ENCODE data around the gene TMEM138. TPM values are rescaled to one million over a fixed set of nuclear protein-coding genes. Genes with fewer than 3 reads are reported as not detected.
A peak's percentile ranks its signal among the peaks of the same experiment; 100 is the strongest.

TMEM138 gene
- total and polyA plus RNA-seq, 2 of the 13 experiments (the other 11 are each of a cell fraction or from before 2014, with no cell fraction given) = 43.5 to 61.0 TPM

GRCh38 chr11:61336171-61336935, 25.8 kb upstream of the TMEM138 start (continued):
- no peak for TF ChIP-seq RBM39 (IDR thresholded peaks at IDR 0.05; ENCODE audit: low read depth, low read length, poor library complexity, severe bottlenecking)
- no peak for TF ChIP-seq ZMYM4 (CRISPR knock-in tag; IDR thresholded peaks at IDR 0.05)
- peak; percentile 43; the same call in 1 of the 2 replicates for TF ChIP-seq GATAD1 (CRISPR knock-in tag; IDR thresholded peaks at IDR 0.05)
- no peak for TF ChIP-seq HOXA3 (CRISPR knock-in tag; IDR thresholded peaks at IDR 0.05)
- no peak for TF ChIP-seq ZSCAN12 (CRISPR knock-in tag; IDR thresholded peaks at IDR 0.05)
- TF ChIP-seq RNF2 (conservative IDR thresholded peaks at IDR 0.05; ENCODE audit: low read depth) = no peak
- no peak for TF ChIP-seq SETDB1 (CRISPR knock-in tag; IDR thresholded peaks at IDR 0.05; ENCODE audit: borderline replicate concordance)
- TF ChIP-seq NFE2 (CRISPR knock-in tag; IDR thresholded peaks at IDR 0.05) = no peak
- TF ChIP-seq, protein P1, sequence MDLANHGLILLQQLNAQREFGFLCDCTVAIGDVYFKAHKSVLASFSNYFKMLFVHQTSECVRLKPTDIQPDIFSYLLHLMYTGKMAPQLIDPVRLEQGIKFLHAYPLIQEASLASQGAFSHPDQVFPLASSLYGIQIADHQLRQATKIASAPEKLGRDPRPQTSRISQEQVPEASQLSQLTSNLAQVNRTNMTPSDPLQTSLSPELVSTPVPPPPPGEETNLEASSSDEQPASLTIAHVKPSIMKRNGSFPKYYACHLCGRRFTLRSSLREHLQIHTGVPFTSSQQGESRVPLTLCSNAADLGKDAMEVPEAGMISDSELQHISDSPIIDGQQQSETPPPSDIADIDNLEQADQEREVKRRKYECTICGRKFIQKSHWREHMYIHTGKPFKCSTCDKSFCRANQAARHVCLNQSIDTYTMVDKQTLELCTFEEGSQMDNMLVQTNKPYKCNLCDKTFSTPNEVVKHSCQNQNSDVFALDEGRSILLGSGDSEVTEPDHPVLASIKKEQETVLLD (CRISPR knock-in tag; IDR thresholded peaks at IDR 0.05; ENCODE audit: low read depth) = no peak
- no peak for TF ChIP-seq IRX3 (CRISPR knock-in tag; IDR thresholded peaks at IDR 0.05; ENCODE audit: borderline replicate concordance, low read depth)
- TF ChIP-seq, protein P2, sequence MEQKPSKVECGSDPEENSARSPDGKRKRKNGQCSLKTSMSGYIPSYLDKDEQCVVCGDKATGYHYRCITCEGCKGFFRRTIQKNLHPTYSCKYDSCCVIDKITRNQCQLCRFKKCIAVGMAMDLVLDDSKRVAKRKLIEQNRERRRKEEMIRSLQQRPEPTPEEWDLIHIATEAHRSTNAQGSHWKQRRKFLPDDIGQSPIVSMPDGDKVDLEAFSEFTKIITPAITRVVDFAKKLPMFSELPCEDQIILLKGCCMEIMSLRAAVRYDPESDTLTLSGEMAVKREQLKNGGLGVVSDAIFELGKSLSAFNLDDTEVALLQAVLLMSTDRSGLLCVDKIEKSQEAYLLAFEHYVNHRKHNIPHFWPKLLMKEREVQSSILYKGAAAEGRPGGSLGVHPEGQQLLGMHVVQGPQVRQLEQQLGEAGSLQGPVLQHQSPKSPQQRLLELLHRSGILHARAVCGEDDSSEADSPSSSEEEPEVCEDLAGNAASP (CRISPR knock-in tag; IDR thresholded peaks at IDR 0.05; ENCODE audit: borderline replicate concordance) = no peak
- TF ChIP-seq SRY (CRISPR knock-in tag; IDR thresholded peaks at IDR 0.05) = no peak
- no peak for TF ChIP-seq SP140L (CRISPR knock-in tag; IDR thresholded peaks at IDR 0.05; ENCODE audit: borderline replicate concordance)
- no peak for TF ChIP-seq SNAI1 (CRISPR knock-in tag; IDR thresholded peaks at IDR 0.05; ENCODE audit: borderline replicate concordance)
- no peak for TF ChIP-seq HMGXB3 (CRISPR knock-in tag; IDR thresholded peaks at IDR 0.05; ENCODE audit: borderline replicate concordance)
- no peak for TF ChIP-seq MEF2D (CRISPR knock-in tag; IDR thresholded peaks at IDR 0.05)
- no peak for TF ChIP-seq TGIF2 (CRISPR knock-in tag; IDR thresholded peaks at IDR 0.05)
- TF ChIP-seq ADNP (CRISPR knock-in tag; IDR thresholded peaks at IDR 0.05) = no peak
- TF ChIP-seq ZNF335 (CRISPR knock-in tag; IDR thresholded peaks at IDR 0.05) = no peak
- no peak; the same call in 1 of the 2 replicates for TF ChIP-seq TSC22D2 (CRISPR knock-in tag; IDR thresholded peaks at IDR 0.05; ENCODE audit: borderline replicate concordance)
- TF ChIP-seq MLLT10 (CRISPR knock-in tag; IDR thresholded peaks at IDR 0.05) = no peak
- TF ChIP-seq MED8 (CRISPR knock-in tag; IDR thresholded peaks at IDR 0.05; ENCODE audit: insufficient replicate concordance) = no peak
- no peak for TF ChIP-seq MBNL3 (CRISPR knock-in tag; conservative IDR thresholded peaks at IDR 0.05)
